ENCODE results near the gene WNT11. TPM values are rescaled to one million over a fixed set of nuclear protein-coding genes. Genes with fewer than 3 reads are reported as not detected.

The WNT11 gene
- total and polyA plus RNA-seq, 2 of the 13 experiments (the other 11 are each of a cell fraction or from before 2014, with no cell fraction given): 0.34 to 0.66 TPM

GRCh38 chr11:76208438-76209374 lies 2.4 kb upstream of the WNT11 start (continued):
- TF ChIP-seq ZNF326 (CRISPR knock-in tag; IDR thresholded peaks at IDR 0.05; ENCODE audit: borderline replicate concordance) (no peak), ZNF564 (CRISPR knock-in tag; IDR thresholded peaks at IDR 0.05) (no peak; the same call in 1 of the 2 replicates), MEIS2 (CRISPR knock-in tag; IDR thresholded peaks at IDR 0.05) (no peak), ZNF468 (CRISPR knock-in tag; IDR thresholded peaks at IDR 0.05) (no peak), ATF1 (CRISPR knock-in tag; IDR thresholded peaks at IDR 0.05) (no peak), ZBTB21 (CRISPR knock-in tag; IDR thresholded peaks at IDR 0.05) (no peak), RARA (CRISPR knock-in tag; IDR thresholded peaks at IDR 0.05) (no peak), SRY (CRISPR knock-in tag; IDR thresholded peaks at IDR 0.05) (no peak), GATAD1 (CRISPR knock-in tag; IDR thresholded peaks at IDR 0.05) (peak; percentile 18; the same call in 1 of the 2 replicates), ZNF784 (CRISPR knock-in tag; IDR thresholded peaks at IDR 0.05; ENCODE audit: borderline replicate concordance) (no peak)
- TF ChIP-seq, protein P1, sequence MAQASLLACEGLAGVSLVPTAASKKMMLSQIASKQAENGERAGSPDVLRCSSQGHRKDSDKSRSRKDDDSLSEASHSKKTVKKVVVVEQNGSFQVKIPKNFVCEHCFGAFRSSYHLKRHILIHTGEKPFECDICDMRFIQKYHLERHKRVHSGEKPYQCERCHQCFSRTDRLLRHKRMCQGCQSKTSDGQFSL (CRISPR knock-in tag; IDR thresholded peaks at IDR 0.05): peak; percentile 88; the same call in 1 of the 2 replicates
